Left lobe of liver (tissue), 2 donors: ENCODE data around the gene UBASH3B. TPM values are rescaled to one million over a fixed set of nuclear protein-coding genes. Genes with fewer than 3 reads are reported as not detected.

Experiments used
- ATAC-seq: fragments of 200-7000 bp; cut with Tn5 transposase; one replicate; pipeline ENCODE4 v1.9.1; 2020; ENCODE audit warnings: mild to moderate bottlenecking, moderate library complexity
- DNase-seq: peaks from one replicate; pipeline ENCODE4 v3.0.0-alpha.2; 2020; ENCODE audit warnings: low spot score
- total RNA-seq: library from RNA; stranded (reverse); gene quantifications from one replicate; pipeline ENCODE4 v1.2.1, GENCODE V29; 2021
- donor health status: DM: no; HTN: no; CAD: no; lungs with moderate emphysema.
- donor health status: DM: no; HTN: yes; CAD: no.

Gene UBASH3B
- total RNA-seq, 1 donor from 2014 or later, result 1.5 TPM

DNA sequence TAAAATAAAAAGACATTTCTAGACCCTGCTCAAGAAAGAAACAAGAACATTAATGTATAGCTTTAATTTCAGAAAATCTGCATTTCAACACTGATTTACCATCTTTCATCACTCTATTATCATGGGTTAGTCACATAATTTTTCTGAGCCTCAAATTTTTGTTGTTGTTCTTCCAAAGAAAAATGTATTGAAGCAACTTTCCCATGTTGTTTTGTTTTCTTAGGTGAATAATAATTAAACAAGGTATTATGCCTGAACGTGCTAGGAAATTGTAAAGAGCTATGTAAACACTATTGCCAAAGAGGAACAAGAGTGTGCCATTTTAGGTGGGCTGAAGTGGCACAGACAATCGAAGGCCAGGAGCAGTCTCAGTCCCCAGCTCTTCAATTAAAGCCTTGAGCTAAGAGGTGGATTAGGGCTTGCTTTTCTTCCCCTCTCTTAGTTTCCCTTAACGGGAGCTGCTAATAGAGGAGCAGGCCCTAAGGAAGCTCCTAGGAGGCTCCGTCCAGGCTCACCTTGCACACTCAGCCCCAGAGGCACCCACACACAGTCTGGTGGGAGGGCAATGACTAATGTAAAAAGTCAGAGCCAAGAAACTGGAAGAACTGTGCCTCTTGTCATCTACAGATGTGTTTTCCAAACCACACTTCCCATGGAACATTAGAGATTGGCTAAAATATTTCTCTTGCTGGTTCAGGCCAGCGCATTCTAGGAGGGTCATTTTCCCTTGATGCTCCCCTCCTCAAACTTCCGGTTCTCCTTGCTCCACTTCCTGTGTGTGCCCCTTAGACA is 8.8 kb upstream of the UBASH3B start:
- DNase-seq (no peak), ATAC-seq (no peak)

DNA sequence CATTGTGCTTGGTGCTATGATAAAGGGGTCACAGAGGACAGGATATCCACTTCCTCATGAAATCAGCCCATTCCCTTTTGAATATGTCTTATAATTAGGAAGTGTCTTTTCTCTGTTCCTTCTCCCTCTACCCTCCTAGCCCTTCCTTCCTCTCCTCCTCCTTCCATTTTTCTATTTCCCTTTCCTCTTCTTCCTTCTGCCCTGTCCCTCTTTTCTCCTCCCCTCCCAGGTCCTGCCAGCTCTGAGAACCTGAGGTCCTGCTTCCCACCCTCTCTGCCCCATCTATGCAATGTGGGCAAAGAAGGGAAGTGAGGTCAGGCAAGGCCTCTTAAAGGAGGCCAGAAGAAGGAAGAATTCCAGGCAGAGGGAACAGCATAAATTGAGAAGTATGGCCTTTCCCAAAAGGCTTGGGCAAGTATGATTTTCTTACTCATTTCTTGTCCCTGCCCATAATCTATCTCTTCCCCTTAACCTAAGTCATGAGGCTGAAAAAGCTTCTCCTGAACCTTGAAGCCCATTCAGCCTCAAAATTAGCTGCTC is 7.7 kb upstream of the UBASH3B start:
- ATAC-seq (peak; percentile 26), DNase-seq (no peak)

DNA sequence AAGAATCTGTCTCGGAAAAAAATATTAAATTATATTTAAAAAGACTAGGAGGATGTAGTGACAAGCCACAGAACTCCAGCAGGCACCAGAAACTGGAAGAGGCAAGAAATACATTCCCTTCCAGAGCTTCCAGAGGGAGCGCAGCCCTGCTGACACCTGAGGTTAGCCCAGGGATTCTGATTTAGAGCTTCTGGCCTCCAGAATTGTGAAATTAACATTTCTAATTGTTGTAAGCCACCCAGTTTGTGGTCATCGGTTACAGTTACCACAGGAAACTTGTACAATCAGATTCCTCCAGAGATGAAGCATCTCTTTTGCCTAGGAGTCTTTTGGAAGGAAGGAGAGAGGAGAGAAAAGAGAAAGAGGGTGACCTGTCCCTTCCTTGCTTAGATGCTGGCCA is 6.4 kb upstream of the UBASH3B start:
- no peak for ATAC-seq

DNA sequence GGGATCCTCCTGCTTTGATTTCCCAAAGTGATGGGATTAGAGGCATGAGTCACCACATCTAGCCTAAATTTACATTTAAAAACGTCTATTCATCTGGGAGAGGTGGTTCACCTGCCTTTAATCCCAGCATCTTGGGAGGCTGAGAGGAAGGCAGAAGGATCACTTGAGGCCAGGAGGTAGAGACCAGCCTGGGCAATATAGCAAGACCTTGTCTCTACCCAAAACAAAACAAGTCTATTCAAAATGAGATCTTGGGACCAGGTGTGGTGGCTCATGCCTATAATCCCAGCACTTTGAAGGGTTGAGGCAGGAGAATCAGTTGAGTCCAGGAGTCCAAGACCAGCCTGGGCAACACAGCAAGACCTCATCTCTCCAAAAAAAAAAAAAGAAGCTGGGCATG is 4.9 kb upstream of the UBASH3B start:
- ATAC-seq (no peak), DNase-seq (no peak)

More for the DNA sequence above, 6.4 kb upstream of the UBASH3B start:
- DNase-seq, result no peak

DNA sequence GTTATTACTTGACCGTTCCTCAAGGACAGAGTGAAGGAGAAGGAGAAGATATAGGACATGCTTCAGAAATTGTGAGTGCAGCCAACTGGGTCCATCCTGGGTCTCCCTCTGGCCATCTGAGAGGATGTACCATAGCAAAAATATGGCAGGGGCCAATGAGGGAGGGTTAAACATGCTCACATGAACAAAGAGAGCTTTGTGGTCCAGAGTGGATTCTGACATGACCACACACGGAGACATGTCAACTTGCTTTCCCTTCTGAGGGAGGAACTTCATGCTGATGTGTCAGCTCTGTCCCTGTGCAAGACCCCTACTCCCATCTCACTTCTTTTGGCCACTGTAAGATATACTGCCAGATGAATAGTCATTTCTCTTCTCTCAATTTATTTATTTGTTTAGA is 3.0 kb upstream of the UBASH3B start:
- ATAC-seq (no peak), DNase-seq (no peak)

DNA sequence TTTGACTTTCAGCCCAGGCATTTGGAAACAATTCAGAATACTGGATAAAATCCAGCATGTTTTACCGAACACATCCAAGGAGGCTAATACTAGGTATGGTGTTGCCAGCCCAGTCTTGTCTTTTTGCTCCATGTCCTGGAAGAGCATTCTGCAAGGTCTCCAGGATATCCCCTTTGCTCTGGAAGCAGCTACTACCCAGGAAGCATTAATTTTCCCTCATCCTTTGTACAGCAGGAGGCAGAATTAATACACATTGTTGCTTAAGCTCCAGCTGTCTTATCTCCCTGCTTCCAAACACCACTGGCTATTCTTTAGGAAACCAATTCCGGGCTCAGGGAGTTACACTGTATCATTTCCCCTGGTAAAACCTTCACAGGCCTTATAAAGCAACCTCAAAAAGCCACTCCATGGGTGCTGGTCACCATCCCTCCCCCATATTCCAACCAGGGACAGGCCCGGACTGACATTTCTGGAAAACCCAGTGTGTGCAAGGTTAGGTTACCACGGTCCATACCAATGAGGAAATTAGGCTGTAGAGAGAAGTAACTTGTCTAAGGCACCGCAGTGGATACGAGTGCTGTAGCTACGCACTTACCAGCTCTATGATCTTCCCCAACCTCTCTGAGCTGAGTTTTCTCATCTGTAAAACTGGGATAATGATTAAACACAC is 1.5 kb upstream of the UBASH3B start:
- no peak for DNase-seq
- ATAC-seq, result no peak

DNA sequence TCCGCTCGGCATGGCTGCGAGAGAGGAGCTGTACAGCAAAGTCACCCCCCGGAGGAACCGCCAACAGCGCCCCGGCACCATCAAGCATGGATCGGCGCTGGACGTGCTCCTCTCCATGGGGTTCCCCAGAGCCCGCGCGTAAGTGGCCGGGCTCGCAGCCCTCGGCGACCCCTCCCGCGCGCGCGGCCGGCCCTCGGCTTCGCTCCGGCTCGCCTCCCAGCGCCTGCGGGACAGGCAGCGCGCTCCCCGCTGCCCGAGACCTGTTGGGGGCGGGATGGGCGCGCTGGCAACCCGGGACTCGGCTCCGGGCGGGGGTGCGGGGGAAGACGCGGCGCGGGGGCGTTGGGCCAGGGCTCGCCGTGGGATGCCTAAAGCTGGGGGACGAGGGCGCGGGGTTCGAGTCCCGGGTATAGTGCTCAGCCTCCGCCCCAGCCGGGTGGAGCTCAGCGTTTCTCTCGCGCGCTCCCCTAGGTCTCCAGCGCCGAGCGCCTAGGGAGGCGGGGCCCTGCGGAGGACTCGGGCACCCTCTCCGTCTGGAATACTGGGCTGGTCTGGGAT is 630 bp downstream of the UBASH3B start:
- ATAC-seq (peak; percentile 79), DNase-seq (peak; percentile 54)

DNA sequence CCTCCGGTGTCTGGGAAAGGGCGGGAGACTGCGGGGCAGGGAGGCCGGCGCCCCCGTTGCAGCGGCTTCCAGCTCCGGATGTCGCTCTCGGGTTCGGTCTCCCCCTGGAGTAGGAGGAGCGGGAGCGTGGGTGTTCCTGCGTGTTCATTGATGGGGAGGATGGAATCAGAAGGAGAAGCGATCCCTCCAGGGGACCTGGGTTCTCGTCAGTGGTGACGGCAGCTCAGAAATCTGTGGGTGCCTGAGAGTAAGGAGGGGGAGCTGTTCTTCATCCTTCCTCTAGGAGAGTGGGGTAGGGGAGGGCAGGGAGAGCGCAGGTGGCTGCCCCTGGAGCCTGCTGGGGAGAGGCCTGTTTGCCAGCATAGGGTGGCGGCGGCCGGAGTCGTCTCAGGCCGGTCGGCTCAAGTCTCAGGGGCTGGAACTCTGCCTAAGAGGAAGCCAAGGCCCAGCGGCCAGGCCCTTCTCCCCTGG is 1.1 kb downstream of the UBASH3B start:
- DNase-seq (peak; percentile 47), ATAC-seq (no peak)

DNA sequence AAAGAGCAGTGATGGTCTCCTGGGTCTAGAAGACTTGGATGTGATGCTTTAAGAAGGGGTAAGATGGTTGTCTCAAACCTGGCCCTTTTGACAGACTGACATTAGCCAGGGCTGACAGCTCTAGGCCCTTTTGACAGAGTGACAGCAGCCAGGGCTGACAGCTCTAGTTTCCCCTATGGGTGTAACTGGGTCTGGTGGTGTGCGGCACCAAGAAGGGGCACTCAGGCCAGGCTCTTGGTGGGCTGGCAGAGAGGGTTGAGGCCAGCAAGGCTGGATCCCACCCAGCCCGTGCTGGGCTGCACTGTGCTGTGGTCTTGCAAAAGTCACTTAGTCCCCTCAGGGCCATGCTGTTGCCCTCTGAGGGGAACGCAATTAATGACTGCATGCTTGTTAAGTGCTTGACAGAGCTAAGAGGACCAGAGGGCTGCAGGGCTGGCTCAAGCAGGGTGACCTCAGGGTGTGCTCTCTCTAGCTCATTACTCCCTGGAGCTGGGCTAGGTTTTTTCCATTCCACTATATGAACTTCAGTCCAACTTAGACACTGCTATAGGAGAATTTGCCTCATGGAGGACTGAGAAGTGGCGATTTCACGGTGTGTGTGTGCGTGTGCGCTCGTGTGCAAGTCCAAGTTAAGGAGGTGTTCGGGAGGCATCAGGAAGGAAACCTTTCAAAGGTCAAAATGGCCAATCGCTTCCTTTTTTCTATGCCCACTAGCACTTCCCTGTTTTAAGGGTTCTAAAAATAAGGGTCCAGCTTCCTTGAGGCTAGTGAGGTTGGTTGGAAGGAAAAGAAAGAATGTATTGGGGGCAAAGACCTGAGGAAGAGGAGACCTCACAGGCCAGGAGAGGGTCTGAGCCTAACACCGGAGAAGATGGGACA is 4.4 kb downstream of the UBASH3B start:
- no peak for DNase-seq
- ATAC-seq, result no peak

DNA sequence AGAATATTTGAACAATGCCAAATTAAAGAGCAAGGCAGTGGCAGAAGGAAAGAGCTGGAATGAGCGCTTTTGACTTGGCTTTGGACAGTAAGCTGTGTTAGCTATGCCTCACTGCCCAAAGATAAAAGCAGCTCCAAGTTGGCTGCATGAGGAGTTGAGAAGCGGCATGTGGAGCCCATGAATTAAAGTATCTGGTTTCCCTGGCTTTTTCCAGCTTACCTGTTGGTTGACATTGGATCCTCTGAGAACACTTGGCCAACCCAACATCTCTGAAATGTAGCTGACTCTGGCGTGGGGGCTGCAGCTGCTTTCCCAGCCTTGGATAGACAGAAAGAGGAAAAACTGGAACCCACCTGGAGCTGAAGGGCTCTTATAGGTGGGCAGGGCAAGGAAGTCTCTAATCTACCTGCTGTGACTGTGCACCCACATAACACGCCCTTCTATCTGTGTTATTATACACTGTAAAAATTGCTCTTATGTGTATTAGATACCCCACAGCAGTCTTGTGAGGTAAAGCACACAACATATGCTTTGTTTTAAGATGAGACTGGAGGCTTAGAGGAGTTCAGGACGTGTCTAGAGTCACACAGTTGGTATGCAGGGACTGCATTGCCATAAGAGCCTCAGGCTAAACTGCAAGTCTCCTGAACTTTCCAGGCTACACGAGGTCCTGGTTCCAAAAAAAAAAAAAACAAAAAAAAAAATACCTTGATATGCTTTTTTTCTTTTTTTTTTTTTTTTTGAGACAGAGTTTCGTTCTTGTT is 5.8 kb downstream of the UBASH3B start:
- DNase-seq, result no peak
- ATAC-seq, result no peak

DNA sequence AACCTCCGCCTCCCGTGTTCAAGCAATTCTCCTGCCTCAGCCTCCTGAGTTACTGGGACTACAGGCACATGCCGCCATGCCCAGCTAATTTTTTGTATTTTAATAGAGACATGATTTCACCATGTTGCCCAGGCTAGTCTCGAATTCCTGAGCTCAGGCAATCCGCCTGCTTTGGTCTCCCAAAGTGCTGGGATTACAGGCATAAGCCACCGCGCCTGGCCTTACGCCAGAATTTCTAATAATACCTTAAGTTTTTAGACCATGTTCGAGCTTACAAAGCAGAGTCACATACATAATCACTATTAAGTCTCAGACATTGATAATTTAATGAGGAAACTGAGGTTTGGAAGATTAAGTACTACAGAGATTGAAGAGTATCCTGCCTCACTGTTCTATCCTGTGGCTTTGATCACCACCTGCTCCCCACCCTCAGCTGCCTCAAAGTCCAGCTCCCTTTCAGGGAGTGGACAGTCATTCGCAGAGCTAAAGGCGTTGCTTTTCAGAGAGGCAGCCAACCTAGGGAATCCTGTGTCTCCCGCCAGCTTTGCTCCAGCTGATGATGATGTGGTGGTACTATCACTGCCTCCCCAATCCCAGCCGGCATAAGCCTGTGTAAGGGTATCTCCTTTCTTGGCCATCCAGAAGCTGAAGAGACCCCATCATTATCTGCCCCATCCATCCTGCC is 7.7 kb downstream of the UBASH3B start:
- no peak for DNase-seq
- ATAC-seq, result no peak

DNA sequence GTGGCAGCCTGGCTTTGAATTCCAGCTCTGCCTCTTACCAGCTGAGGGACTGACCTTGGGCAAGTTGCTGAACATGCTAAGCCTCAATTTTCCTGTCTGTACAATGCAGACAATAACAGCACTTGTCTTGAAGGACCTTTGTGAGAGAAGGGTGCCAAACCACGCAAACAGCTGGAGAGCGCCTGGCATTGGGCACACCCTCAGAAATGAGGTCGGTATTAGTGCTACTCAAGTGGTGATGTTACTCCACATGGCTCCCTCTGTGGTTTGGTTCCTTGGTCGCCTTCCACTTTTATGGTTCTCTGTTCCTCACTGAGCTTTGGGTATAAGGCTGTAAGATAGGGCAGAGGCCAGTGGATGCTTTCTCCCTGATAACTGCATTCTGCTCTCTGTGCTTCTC is 8.2 kb downstream of the UBASH3B start:
- no peak for DNase-seq
- ATAC-seq, result no peak

DNA sequence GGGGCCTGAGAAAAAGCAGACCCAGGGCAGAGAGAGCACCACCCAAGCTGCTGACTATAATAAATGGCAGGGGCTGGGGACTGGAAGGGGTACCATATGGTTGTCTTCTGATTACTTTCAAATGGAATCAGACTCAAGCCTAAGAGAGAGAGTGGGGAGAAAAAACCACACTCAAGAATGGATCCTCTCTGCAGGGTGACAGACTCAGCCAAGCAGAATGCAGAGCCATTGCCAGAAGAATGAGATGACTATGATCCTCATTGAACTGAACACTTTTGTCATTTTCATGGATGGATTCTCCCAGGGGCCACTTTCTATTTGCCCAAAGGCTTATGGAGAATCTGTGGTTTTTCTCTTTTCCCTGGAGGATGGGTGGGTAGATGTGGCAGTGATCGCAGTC is 8.7 kb downstream of the UBASH3B start:
- ATAC-seq, result no peak

DNA sequence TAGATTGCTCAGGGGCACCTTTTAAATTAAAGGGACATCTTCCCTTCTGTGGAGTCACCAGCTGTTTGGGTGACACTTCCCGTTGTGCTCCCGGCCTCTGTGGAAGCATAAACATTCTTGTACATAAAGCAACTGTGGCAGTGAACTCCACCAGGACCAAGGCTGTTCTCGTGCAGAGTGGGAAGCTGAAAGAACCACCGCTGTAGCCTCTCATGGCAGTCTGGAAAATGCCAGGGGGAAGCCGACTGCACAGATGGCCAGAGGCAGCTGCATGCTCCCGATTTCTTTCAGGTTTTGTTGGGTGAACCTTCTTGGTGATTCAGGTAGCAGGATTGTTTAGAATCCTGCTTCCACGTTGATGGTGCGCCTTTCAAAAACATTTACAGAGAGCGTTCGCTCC is 10.3 kb downstream of the UBASH3B start:
- ATAC-seq (no peak), DNase-seq (no peak)

More for the DNA sequence above, 8.7 kb downstream of the UBASH3B start:
- DNase-seq, result no peak

DNA sequence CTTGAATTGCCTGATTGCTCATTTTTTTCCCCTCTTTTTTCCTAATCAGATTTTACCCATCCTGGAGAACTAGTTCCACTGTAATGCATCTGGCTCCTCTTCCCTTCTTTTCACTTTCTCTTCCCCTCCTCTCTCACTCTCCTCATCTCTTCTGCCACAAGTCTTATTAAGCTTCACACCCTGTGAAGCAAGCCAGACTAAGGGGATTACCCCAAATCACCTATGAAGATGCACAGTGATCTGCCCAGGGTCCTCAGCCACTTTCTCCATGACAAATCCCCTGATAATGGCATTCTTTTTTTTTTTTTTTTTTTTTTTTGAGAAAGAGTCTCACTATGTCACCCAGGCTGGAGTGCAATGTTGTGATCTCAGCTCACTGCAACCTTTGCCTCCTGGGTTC is 11.2 kb downstream of the UBASH3B start:
- DNase-seq, result no peak
- ATAC-seq, result no peak

DNA sequence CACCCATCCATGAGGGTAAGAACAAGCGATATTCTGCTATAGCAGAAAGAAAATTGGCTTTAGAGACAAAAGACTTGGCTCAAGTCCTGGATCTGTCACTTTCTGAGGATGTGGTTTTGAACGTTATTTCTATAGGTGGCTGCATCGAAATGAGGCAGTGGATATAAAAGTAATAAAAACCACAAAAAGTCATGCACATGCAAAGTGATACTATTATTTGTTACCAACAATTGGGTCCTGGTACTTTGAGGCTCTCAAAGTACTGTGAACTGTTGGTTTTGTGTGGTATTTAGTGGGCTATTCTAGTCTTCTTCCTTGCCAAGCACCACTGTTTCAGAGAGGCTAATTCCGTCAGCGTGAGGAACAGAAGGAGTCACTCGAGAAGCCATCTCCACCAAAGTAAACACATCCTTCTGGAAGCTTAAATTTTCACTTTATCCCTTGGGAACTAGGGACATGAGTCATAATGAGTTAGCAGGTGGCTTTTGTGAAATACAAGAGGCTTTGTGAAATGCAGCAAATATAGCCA is 13.1 kb downstream of the UBASH3B start:
- no peak for ATAC-seq

DNA sequence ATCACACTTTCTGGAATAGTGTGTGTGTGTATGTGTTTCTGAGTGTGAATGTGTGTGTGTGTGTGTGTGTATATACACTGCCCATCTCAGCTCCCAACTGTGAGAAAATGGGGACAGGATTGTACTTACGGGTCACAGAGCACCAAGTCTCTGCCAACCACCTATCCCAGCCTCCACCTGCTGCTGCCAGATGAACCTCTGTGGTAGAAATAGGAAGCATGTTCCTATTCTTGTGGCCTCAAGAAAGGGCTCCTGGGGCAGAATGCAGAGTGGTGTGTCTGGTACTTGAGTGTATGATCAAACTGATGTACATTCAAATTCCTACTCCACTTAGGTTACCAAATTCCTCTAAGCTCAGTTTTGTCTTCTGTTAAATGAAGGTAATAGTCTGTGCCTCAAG is 14.6 kb downstream of the UBASH3B start:
- DNase-seq (no peak), ATAC-seq (no peak)

More for the DNA sequence above, 13.1 kb downstream of the UBASH3B start:
- no peak for DNase-seq

DNA sequence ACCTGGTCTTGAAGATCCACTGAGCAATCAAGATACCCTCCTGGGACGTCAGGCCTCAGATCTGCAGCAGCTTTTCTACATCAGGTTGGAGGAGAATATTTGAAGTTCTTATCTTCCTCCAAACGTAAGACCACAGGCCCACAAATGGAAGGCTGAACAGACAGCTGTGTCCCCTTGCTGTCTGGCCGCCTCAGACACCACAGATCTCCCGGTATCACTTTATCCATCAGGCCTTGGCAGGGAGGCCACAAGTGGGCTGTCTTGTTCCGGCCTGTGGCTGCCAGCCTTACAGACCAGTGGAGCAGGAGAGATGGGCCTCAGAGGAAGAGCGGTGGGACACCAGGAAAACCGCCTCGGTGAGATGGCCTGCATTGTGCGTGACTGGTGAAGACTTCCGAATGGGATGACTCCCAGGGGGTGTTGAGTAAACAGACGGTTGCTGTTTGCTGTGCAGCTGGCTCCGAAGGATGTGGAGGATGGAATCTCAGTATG is 15.9 kb downstream of the UBASH3B start:
- DNase-seq (no peak), ATAC-seq (no peak)

DNA sequence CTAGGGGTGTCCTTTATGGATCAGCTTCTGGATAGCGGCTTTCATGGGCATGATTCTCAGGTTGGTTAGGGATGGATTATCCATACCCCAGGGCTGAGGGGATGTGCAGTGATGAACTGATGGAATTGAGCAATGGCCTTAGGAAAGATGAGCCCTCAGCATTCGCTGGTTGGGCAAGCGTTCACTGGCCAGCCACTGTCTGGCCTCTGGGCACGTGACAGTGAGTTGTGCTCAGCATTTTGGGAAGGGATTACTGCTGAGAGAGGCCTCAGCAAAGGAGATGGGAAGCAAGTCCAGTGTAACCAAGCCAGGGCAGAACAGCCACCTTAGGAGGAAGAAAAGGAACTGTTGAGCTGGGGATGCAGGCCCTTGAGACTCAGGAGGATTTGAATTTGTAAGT is 17.4 kb downstream of the UBASH3B start:
- ATAC-seq, result peak; percentile 27
- no peak for DNase-seq
